Stimulated activated CD8-positive, alpha-beta memory T cell treated with anti-CD3 and anti-CD28 coated beads, Interleukin-4, amount 100 ng/mL, for 24 hours (primary cell): Measurements from ENCODE around the gene SORBS1.

ENCODE experiments used
- DNase-seq: peaks from one replicate; pipeline ENCODE4 v3.0.0-alpha.2; 2020; ENCODE audit warnings: low read depth

The SORBS1 gene

DNA sequence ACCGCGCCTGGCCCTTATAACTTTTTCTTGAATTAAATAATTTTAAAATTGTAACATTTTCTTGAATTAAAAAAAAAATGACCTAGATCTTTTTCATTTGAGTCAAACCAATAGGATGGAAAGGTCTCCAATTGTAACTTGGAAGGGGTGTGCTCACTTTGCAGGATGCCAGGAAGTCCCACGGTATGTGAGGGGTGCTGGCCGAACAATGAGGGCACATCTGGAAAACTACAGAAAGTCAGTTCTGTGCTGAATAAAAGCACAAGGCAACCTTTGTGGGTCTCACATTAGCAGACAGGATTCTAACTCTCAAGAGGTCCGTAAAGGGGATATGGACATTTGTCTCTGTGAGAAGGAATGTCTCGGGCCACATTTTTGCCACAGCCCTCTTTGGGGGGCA lies 217.6 kb downstream of the SORBS1 start:
- no peak for DNase-seq

- no peak for DNase-seq
Observed at GRCh38 chr10:95341716-95342130, 219.4 kb downstream of the SORBS1 start.

DNA sequence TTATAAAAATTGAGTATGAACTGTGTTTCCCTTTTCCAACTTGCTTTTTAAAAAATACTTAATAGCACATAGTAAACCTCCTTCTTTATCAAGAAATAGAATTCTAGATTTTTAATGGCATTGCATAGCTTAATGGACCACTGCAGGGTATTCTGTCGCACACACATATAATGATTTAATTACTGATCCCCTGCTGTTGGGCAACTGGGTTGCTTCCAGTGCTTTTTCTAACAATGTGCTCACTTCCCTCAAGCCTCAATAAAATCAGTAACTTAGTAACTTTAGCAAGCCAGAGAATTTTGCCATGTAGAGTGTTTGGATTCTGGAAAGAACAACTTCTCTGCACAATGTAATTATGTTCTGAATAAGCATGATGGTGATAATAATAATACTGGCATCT lies 221.3 kb downstream of the SORBS1 start:
- no peak for DNase-seq

DNA sequence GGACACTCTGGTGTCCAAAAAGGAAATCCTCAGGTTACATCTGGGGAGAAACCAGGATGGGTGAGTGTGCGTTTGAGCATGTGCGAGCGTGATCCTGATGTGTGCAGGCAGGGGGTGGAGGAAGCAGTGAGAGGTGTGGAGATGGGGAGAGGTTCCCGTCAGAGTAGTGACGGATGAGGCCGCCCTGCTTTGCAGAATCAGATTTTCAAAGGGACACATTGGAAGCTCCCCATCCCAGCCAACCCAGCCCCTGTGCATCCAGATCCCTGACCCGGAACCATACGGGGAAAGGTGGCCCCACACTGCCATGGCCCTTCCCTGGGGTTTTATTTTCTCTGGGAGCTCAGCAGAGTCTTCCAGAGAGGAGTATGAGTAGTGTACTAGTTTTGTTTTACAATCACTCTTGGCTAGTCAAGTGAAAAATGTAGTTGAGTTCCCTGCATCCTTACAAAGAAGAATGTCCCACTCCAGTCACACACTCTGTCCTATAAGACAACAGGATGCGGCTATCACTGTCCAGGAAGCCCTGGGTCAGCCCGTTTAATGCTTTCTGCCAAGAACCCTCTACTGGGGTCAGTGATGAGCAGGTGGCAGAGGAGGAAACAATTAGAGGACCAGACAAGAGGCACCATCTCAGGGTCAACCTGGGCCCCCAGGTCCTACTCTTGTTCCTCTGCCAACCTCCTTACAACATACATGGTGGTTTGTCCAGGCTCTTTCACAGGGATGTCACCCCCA lies 223.6 kb downstream of the SORBS1 start:
- DNase-seq, result no peak

GRCh38 chr10:95336702-95337101 lies 224.5 kb downstream of the SORBS1 start:
- no peak for DNase-seq

GRCh38 chr10:95335933-95336699 lies 225.1 kb downstream of the SORBS1 start:
- no peak for DNase-seq

DNA sequence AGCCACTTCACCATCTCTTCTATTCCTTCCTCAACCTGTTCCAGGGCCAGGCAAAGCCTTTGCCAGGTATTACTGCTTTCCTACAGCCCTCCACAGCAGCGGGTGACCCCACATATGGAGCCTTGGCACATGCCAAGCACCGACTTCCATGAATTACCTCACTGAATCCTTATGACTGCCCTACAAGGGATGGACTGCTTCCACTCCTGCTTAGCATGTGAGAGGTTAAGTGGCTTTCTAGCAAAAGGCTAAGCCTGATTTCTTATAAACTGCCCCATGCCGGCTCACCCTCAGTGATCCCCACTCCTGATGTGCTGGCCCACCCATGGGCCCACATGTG lies 226.4 kb downstream of the SORBS1 start:
- DNase-seq, result no peak

- DNase-seq, result no peak
Observed at GRCh38 chr10:95333997-95334804, 227.0 kb downstream of the SORBS1 start.

DNA sequence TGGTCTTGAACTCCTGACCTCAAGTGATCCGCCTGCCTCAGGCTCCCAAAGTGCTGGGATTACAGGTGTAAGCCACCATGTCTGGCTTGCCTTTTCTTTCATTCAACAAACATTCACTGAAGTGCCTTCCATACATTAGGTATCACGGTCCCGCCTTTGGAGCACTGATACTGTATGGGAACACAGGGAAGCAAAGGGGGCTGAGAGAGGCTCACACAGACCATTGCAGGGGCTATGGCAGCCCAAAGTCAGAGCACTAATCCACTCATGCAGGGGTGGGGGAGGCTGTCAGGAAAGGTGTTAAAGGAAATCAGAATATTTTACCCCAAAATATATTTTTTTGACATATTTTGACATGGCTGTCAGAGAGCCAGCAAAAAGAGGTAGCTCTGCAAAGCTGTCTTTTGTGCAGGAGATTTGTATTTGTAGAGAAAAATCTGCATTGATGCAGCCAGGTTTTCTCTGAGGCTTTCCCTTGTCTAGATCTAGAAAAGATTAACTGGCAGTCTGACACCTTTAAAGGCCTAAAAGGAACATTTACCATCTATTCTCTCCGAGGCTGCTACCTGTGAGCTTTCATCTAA lies 228.4 kb downstream of the SORBS1 start:
- no peak for DNase-seq

- DNase-seq, result no peak
Observed at GRCh38 chr10:95331596-95332130, 229.5 kb downstream of the SORBS1 start.

GRCh38 chr10:95330966-95331453 lies 230.2 kb downstream of the SORBS1 start:
- DNase-seq, result no peak

- no peak for DNase-seq
Observed at GRCh38 chr10:95329296-95329695, 231.9 kb downstream of the SORBS1 start.

- DNase-seq, result no peak
Observed at GRCh38 chr10:95328013-95328412, 233.2 kb downstream of the SORBS1 start.

- no peak for DNase-seq
Observed at GRCh38 chr10:95327367-95327766, 233.8 kb downstream of the SORBS1 start.

DNA sequence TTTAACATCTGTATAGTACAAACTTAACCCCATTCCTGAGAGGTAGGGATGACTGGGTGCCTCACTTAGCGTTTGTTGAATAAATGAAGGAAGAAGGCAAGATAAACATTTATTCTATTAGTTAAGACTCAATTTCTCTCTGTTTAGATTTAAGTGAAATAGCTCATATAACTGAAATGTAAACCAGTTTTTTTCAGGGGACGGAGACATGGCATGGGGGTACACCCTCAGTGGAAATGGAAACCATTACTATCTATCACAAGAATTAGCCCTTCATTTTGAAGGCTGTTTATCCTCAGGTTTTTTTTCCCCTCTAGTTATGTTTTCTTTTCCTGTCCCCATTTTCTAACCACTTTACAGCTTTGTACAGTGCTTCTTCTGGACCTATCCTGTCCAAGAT lies 234.8 kb downstream of the SORBS1 start:
- DNase-seq, result no peak

DNA sequence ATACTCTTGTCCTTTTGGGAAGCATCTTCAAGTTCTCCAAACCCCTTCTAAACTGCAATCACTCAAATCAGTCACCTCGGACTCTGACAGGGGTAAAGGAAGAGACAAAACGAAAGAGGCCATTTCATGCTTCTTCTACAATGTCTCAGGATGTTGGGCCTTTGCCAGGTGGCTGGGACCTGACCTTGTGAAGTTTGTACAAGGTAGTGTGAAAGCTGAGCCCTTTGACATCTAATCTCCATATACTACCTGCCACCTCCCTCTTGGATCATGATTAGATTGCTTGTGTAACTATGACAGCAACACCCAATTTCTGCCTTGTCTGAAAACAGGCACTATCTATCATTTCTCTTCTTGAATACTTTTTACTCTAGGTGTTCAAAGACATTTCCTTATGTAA lies 235.3 kb downstream of the SORBS1 start:
- DNase-seq, result no peak

DNA sequence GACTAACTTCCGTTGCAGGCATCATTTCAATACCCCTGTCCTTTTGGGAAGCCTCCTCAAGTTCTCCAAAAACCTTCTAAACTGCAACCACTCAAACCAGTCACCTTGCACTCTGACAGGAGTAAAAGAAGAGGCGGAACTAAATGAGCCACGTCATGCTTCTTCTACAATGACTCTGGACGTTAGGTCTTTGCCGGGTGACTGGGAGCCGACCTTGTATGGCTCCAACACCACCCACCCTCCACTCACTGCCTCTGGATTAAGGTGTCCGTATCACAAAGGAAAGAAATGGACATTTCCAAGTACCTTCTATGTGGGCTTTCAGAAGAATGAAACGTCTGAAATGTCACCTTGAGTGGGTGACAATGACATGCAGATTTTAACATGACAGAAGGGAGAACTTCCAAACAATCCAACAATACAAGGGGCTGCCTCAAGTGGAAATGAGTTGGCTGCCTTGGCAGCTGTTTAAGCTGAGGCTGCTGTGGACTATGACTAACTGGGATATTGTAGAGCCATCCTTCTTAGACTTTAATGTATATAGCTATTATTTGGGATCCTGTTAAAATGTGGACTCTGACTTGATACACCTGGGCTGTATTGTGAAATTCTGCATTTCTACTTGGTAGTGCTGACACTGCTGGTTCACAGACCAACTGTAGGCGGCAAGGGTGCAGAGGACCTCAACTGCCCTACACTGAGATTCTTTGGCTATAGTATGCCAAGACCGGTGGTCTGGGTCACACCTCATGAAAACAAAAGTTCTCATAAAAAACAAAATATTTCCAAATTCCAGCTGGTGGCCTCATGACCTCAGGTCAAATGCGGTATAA lies 236.5 kb downstream of the SORBS1 start:
- DNase-seq, result no peak

GRCh38 chr10:95321554-95322301 lies 239.4 kb downstream of the SORBS1 start:
- DNase-seq, result no peak

GRCh38 chr10:95319239-95319638 lies 241.9 kb downstream of the SORBS1 start:
- no peak for DNase-seq

DNA sequence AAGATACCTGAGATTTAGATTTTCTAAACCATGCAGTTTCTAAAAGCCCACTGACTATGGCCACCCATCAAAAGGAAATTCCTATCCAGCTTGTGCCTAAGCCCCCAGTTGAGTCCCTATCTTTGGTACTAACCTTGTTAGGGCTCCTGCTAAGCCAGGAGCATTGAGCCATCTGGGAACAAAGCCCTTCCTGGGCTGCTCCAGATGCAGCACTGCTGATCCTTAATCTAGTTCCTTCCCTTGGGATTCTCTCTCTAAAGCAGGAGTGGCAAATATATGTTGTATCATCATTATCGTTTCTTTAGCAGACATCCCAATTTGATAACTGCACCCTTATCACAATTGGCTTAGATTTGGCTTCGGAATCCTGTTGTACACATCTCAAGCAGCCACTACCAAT lies 245.7 kb downstream of the SORBS1 start:
- no peak for DNase-seq
